ENCODE data around the gene VPS16.

The VPS16 gene

GRCh38 chr20:2871111-2871465, 30.5 kb downstream of the VPS16 start:
- Histone ChIP-seq H3K79me2 (ENCODE audit: control insufficient read depth, low read length) (peaks cover 25% of the 10 kb centered on the region), H3K9me3 (ENCODE audit: control insufficient read depth, insufficient read depth, low read length) (no peaks in the 10 kb centered on the region), H3K4me2 (ENCODE audit: low read length) (no peak overlapping the region), H3K4me1 (ENCODE audit: control insufficient read depth, low read length) (peaks cover 27% of the 10 kb centered on the region), H3K9me2 (replicated peaks; ENCODE audit: control insufficient read depth, low read length) (no peaks in the 10 kb centered on the region), H3K4me3 (ENCODE audit: low read length) (no peak overlapping the region), H3F3A (ENCODE audit: control insufficient read depth, insufficient read depth) (peaks cover 2% of the 10 kb centered on the region), H3K27ac (ENCODE audit: low read depth, low read length) (no peak overlapping the region), H4K20me1 (ENCODE audit: control insufficient read depth, insufficient read depth, low read depth, low read length) (peaks cover 7% of the 10 kb centered on the region; the same call in 1 of the 2 replicates), H3K27me3 (ENCODE audit: control insufficient read depth, low read length) (peaks cover 17% of the 10 kb centered on the region), H3K36me3 (ENCODE audit: control insufficient read depth, low read length) (peaks cover 15% of the 10 kb centered on the region)
- TF ChIP-seq CTCF (IDR thresholded peaks at IDR 0.05; ENCODE audit: low read depth, low read length, poor library complexity, severe bottlenecking): no peak
- no peak for TF ChIP-seq EZH2phosphoT487 (IDR thresholded peaks at IDR 0.05; ENCODE audit: borderline replicate concordance, low read length)

- Histone ChIP-seq H3F3A (ENCODE audit: control insufficient read depth, insufficient read depth) (peaks cover 2% of the 10 kb centered on the region), H3K9me2 (replicated peaks; ENCODE audit: control insufficient read depth, low read length) (no peaks in the 10 kb centered on the region), H3K4me1 (ENCODE audit: control insufficient read depth, low read length) (peaks cover 27% of the 10 kb centered on the region), H3K4me2 (ENCODE audit: low read length) (peak overlapping the region; percentile 99), H3K36me3 (ENCODE audit: control insufficient read depth, low read length) (peaks cover 21% of the 10 kb centered on the region), H4K20me1 (ENCODE audit: control insufficient read depth, insufficient read depth, low read depth, low read length) (peaks cover 14% of the 10 kb centered on the region), H3K27ac (ENCODE audit: low read depth, low read length) (no peak overlapping the region), H3K27me3 (ENCODE audit: control insufficient read depth, low read length) (peaks cover 17% of the 10 kb centered on the region), H3K79me2 (ENCODE audit: control insufficient read depth, low read length) (peaks cover 33% of the 10 kb centered on the region), H3K9me3 (ENCODE audit: control insufficient read depth, insufficient read depth, low read length) (no peaks in the 10 kb centered on the region), H3K4me3 (ENCODE audit: low read length) (peak overlapping the region; percentile 85)
- TF ChIP-seq EZH2phosphoT487 (IDR thresholded peaks at IDR 0.05; ENCODE audit: borderline replicate concordance, low read length) (no peak), CTCF (IDR thresholded peaks at IDR 0.05; ENCODE audit: low read depth, low read length, poor library complexity, severe bottlenecking) (no peak)
Measured at GRCh38 chr20:2871661-2872458, 31.3 kb downstream of the VPS16 start.

DNA sequence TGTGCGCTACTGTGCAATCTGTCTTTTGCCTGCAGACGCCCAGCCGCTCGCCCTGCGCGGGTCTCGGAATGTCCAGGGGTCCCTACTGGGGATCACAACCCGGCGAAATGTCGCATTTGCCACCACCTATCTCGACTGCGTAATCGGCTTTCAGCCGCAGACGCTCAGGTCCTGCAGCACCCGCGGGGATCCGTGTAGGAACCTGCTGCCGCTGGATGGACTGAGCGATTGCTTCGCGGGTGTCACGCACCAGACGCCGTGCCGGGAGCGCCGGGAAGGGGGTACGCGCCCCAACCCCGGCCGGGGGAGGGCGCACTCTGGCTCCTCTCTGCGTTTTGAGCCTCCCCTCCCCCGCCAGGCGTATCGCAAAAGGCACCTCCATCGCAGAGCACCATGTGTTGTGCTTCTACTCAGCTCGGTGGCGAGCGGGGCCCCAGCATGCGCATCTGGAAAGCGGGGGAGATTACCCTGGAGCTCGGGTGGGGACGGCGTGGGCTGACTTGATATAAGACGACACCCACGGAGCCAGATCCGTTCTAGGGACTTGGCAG, 32.0 kb downstream of the VPS16 start:
- Histone ChIP-seq H3K79me2 (ENCODE audit: control insufficient read depth, low read length) (peaks cover 40% of the 10 kb centered on the region), H3K27me3 (ENCODE audit: control insufficient read depth, low read length) (peaks cover 17% of the 10 kb centered on the region), H3K27ac (ENCODE audit: low read depth, low read length) (no peak overlapping the region), H3K4me2 (ENCODE audit: low read length) (peak overlapping the region; percentile 99), H3K4me1 (ENCODE audit: control insufficient read depth, low read length) (peaks cover 27% of the 10 kb centered on the region), H3F3A (ENCODE audit: control insufficient read depth, insufficient read depth) (peaks cover 2% of the 10 kb centered on the region), H4K20me1 (ENCODE audit: control insufficient read depth, insufficient read depth, low read depth, low read length) (peaks cover 16% of the 10 kb centered on the region), H3K9me2 (replicated peaks; ENCODE audit: control insufficient read depth, low read length) (no peaks in the 10 kb centered on the region), H3K36me3 (ENCODE audit: control insufficient read depth, low read length) (peaks cover 24% of the 10 kb centered on the region), H3K9me3 (ENCODE audit: control insufficient read depth, insufficient read depth, low read length) (no peaks in the 10 kb centered on the region), H3K4me3 (ENCODE audit: low read length) (peak overlapping the region; percentile 85)
- TF ChIP-seq CTCF (IDR thresholded peaks at IDR 0.05; ENCODE audit: low read depth, low read length, poor library complexity, severe bottlenecking): peak; percentile 50
- peak; percentile 44; the same call in 1 of the 2 replicates for TF ChIP-seq EZH2phosphoT487 (IDR thresholded peaks at IDR 0.05; ENCODE audit: borderline replicate concordance, low read length)
